Choroid plexus epithelial cell (primary cell): ENCODE data around the gene PCED1B.
A peak's percentile ranks its signal among the peaks of the same experiment; 100 is the strongest.
"Not testable (repeated sequence)": the region's sequence is repeated elsewhere in the genome, so short reads cannot be mapped to it uniquely, and the experiment has no call there.

Experiments used
- DNase-seq: peaks from one replicate; pipeline ENCODE4 v3.0.0-alpha.2; 2010; ENCODE audit warnings: low read depth
- H3K4me3 ChIP-seq: 2 replicates; pipeline ENCODE4 v1.5.1; 2011; ENCODE audit warnings: low read depth, mild to moderate bottlenecking, control low read depth, low read length, moderate library complexity
- CTCF ChIP-seq: conservative IDR thresholded peaks from 2 replicates; pipeline ENCODE4 v1.5.1; 2011; ENCODE audit warnings: low read depth, mild to moderate bottlenecking, control low read depth, inconsistent platforms, low read length, moderate library complexity

Gene PCED1B

GRCh38 chr12:47165934-47166333 is 86.5 kb downstream of the PCED1B start:
- H3K4me3 ChIP-seq = no peak overlapping the region
- TF ChIP-seq CTCF = no peak
- peak; percentile 63 for DNase-seq

GRCh38 chr12:47166365-47166764 is 86.9 kb downstream of the PCED1B start:
- H3K4me3 ChIP-seq = no peak overlapping the region
- no peak for TF ChIP-seq CTCF
- no peak for DNase-seq

GRCh38 chr12:47170281-47170680 is 90.9 kb downstream of the PCED1B start:
- H3K4me3 ChIP-seq, DNase-seq: not testable (repeated sequence)

GRCh38 chr12:47178014-47178413 is 98.6 kb downstream of the PCED1B start:
- H3K4me3 ChIP-seq = no peak overlapping the region
- DNase-seq = no peak
- TF ChIP-seq CTCF = no peak

GRCh38 chr12:47182164-47182938 is 102.9 kb downstream of the PCED1B start:
- not testable (repeated sequence) for DNase-seq, H3K4me3 ChIP-seq

- no peak for TF ChIP-seq CTCF
- no peak for DNase-seq
- H3K4me3 ChIP-seq = no peak overlapping the region
These were observed 104.8 kb downstream of the PCED1B start for GRCh38 chr12:47184229-47184628.

GRCh38 chr12:47184813-47185212 is 105.4 kb downstream of the PCED1B start:
- TF ChIP-seq CTCF = no peak
- H3K4me3 ChIP-seq = no peak overlapping the region
- DNase-seq = peak; percentile 26

GRCh38 chr12:47186246-47186645 is 106.8 kb downstream of the PCED1B start:
- TF ChIP-seq CTCF = no peak
- no peak overlapping the region for H3K4me3 ChIP-seq
- DNase-seq = no peak
